ENCODE data around the gene CRBN.

The CRBN gene

GRCh38 chr3:3109407-3110298, 69.8 kb downstream of the CRBN start:
- DNase-seq = peak; percentile 30

- DNase-seq = no peak
Observed at GRCh38 chr3:3107858-3108257, 71.6 kb downstream of the CRBN start.

GRCh38 chr3:3107181-3107580, 72.3 kb downstream of the CRBN start:
- no peak for DNase-seq

GRCh38 chr3:3105815-3106214, 73.7 kb downstream of the CRBN start:
- DNase-seq = no peak

GRCh38 chr3:3105246-3105645, 74.2 kb downstream of the CRBN start:
- no peak for DNase-seq

- DNase-seq = no peak
Observed at GRCh38 chr3:3102751-3103150, 76.7 kb downstream of the CRBN start.

- no peak for DNase-seq
Observed at GRCh38 chr3:3101660-3102458, 77.6 kb downstream of the CRBN start.

All from CD4-positive, alpha-beta T cell treated with Interleukin-12 subunit alpha and Interleukin-12 subunit beta, for 1 hour (primary cell).